ENCODE results near the gene GATA2. TPM values are rescaled to one million over a fixed set of nuclear protein-coding genes. Genes with fewer than 3 reads are reported as not detected.

GATA2 gene
- total RNA-seq, 3 donors from 2014 or later (not counting 1 experiment from before 2014, with no cell fraction given), result 0.92 to 225 (median 8.4) TPM

DNA sequence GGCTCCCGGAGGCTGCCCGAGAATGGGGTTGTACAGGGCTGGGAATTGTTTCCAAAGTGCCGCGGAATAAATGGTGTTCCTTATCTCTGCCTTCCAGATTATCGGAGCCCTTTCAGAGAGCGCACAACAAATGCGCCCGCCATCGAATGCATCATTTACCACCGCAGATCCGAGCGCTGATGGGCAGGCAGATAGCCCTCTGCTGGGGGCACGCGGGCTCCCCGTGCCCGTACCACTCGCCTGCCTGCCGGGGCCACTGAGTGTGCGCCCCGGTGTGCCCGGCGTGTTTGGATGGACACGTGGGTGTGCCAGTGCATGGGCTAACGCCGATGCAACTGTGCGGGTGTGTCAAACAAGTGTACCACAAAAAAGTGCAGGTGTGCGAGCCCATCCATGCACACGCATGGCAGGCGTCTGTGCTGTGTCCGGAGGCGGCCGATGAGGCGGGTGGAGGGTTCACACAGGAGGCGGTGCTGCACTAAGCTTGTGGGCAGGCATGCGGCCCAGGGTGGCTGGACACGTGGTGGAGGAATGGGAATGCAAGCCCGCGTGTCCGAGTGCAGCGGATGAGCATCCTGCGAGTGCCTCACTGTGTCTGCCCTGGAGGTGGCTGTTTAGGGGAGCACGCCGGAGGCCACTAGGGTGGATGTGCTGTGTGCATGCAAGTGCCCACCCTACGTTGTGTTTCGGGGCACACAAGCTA is 3.8 kb upstream of the GATA2 start:
- no peaks in the 10 kb centered on the region for H3K9me3 ChIP-seq (ENCODE audit: control insufficient read depth, insufficient read depth, low read length)
- H3K36me3 Mint-ChIP-seq, result no peaks in the 10 kb centered on the region
- no peak for DNase-seq
- no peak overlapping the region for H3K27ac ChIP-seq (ENCODE audit: low read length)
- peaks cover 64 to 69% of the 10 kb centered on the region in 2 donors for H3K27me3 Mint-ChIP-seq (ENCODE audit: low read depth in 2 of 2)
- H3K36me3 ChIP-seq (ENCODE audit: control insufficient read depth, insufficient read depth, low read length), result no peaks in the 10 kb centered on the region
- peak overlapping the region; percentile 78 for H3K4me3 Mint-ChIP-seq
- no peaks in the 10 kb centered on the region for H3K9me3 Mint-ChIP-seq
- 85% methylated on average over 45 of the region's 45 CpGs for WGBS (ENCODE audit: insufficient coverage)
- peaks cover 0 to 21% of the 10 kb centered on the region in 2 donors for H3K4me1 Mint-ChIP-seq
- H3K27ac Mint-ChIP-seq, result no peak overlapping the region
- ATAC-seq, result no peak
- H3K27me3 ChIP-seq (ENCODE audit: control insufficient read depth, insufficient read depth, low read length), result peaks cover 30% of the 10 kb centered on the region
- intact Hi-C loops (cut with micrococcal nuclease), result loop anchor here (1.0 kb wide), 1 partner anchor 401 kb away; no protein-coding TSS in a partner anchor
- H3K4me1 ChIP-seq (ENCODE audit: control insufficient read depth, insufficient read depth, low read length), result peaks cover 20% of the 10 kb centered on the region
- no peak overlapping the region for H3K4me3 ChIP-seq (ENCODE audit: low read length)
- TF ChIP-seq, protein P1, sequence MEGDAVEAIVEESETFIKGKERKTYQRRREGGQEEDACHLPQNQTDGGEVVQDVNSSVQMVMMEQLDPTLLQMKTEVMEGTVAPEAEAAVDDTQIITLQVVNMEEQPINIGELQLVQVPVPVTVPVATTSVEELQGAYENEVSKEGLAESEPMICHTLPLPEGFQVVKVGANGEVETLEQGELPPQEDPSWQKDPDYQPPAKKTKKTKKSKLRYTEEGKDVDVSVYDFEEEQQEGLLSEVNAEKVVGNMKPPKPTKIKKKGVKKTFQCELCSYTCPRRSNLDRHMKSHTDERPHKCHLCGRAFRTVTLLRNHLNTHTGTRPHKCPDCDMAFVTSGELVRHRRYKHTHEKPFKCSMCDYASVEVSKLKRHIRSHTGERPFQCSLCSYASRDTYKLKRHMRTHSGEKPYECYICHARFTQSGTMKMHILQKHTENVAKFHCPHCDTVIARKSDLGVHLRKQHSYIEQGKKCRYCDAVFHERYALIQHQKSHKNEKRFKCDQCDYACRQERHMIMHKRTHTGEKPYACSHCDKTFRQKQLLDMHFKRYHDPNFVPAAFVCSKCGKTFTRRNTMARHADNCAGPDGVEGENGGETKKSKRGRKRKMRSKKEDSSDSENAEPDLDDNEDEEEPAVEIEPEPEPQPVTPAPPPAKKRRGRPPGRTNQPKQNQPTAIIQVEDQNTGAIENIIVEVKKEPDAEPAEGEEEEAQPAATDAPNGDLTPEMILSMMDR (IDR thresholded peaks at IDR 0.05), result no peak

DNA sequence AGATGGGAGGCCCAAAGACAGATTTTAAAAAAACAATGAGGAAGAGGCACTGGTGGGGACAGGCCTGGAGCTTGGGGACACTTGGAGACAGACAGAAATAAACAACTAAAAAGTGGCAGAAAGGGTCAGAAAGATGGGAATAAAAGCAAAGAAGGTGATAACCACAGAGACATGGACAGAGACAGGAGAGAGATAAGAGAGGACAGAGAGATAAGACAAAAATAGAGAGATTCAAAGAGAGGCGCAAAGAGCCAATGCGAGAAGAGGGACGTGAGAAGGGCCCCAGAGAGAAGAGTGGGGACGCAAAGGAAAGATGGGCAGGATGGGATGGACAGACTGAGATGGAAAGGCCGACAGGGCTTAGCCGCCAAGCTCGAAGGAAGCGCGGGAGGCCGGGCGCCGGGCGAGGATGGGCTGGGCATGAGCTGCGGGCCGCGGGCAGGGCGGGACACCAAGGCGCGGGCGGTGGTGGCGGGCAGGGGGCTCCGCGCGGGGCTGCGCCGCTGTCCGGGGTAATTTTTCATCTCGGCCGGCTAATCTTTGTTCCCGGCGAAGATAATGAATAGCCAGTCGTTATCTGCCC is 3.1 kb upstream of the GATA2 start:
- TF ChIP-seq, protein P1 (IDR thresholded peaks at IDR 0.05), result no peak
- no peaks in the 10 kb centered on the region for H3K36me3 ChIP-seq (ENCODE audit: control insufficient read depth, insufficient read depth, low read length)
- WGBS (ENCODE audit: insufficient coverage), result 89% methylated on average over 32 of the region's 32 CpGs
- Mint-ChIP-seq H3K27me3 (ENCODE audit: low read depth in 2 of 2) (peaks cover 63 to 64% of the 10 kb centered on the region in 2 donors), H3K36me3 (no peaks in the 10 kb centered on the region), H3K9me3 (no peaks in the 10 kb centered on the region), H3K27ac (no peak overlapping the region), H3K4me3 (peak overlapping the region; percentile 54), H3K4me1 (peaks cover 0 to 21% of the 10 kb centered on the region in 2 donors)
- DNase-seq (peak in 1 of 2 donors; percentile 9), ATAC-seq (no peak)
- no peaks in the 10 kb centered on the region for H3K9me3 ChIP-seq (ENCODE audit: control insufficient read depth, insufficient read depth, low read length)
- H3K4me3 ChIP-seq (ENCODE audit: low read length), result no peak overlapping the region
- intact Hi-C loops (cut with micrococcal nuclease), result no loop called here
- H3K27ac ChIP-seq (ENCODE audit: low read length), result no peak overlapping the region
- H3K4me1 ChIP-seq (ENCODE audit: control insufficient read depth, insufficient read depth, low read length), result peaks cover 24% of the 10 kb centered on the region
- peaks cover 34% of the 10 kb centered on the region for H3K27me3 ChIP-seq (ENCODE audit: control insufficient read depth, insufficient read depth, low read length)

DNA sequence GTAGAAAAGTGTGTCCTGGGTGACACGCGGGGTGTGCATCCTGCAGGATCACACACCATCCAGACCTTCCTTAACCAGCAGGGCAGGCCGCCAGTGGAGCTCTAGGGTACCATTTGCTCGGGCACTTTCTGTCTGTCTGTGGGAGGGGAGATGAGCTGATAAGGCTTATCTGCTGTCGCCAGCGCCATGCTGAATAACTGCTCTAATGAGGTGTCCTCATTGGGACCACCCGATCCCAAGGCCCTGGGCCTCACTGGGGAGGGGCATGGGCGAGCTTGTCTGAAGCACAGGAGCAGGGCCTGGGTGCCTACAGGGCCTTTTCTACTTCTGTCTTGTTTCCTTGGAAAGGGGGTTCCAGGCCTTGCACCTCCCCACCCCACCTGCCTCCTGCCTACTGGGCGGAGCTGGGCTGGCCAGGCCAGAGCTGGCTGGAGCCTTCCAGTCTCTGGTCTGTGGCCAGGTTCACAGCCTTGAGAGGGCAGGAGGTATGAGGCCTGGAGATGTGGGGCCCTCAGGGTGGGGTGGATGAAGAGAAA is 2.5 kb upstream of the GATA2 start:
- DNase-seq, result no peak
- Mint-ChIP-seq H3K27ac (no peak overlapping the region), H3K4me1 (peaks cover 0 to 21% of the 10 kb centered on the region in 2 donors), H3K4me3 (no peak overlapping the region), H3K36me3 (no peaks in the 10 kb centered on the region), H3K27me3 (ENCODE audit: low read depth in 2 of 2) (peaks cover 56 to 61% of the 10 kb centered on the region in 2 donors), H3K9me3 (no peaks in the 10 kb centered on the region)
- no peaks in the 10 kb centered on the region for H3K36me3 ChIP-seq (ENCODE audit: control insufficient read depth, insufficient read depth, low read length)
- H3K4me3 ChIP-seq (ENCODE audit: low read length), result no peak overlapping the region
- no peak for ATAC-seq
- H3K4me1 ChIP-seq (ENCODE audit: control insufficient read depth, insufficient read depth, low read length), result peaks cover 27% of the 10 kb centered on the region
- intact Hi-C loops (cut with micrococcal nuclease), result no loop called here
- H3K27ac ChIP-seq (ENCODE audit: low read length), result no peak overlapping the region
- H3K27me3 ChIP-seq (ENCODE audit: control insufficient read depth, insufficient read depth, low read length), result peaks cover 40% of the 10 kb centered on the region
- WGBS (ENCODE audit: insufficient coverage), result 83% methylated on average over 6 of the region's 9 CpGs
- H3K9me3 ChIP-seq (ENCODE audit: control insufficient read depth, insufficient read depth, low read length), result no peaks in the 10 kb centered on the region
- TF ChIP-seq, protein P1 (IDR thresholded peaks at IDR 0.05), result no peak
